WERI-Rb-1 (cell line): ENCODE results near the gene ADK.

Source experiments
- DNase-seq: peaks from one replicate; pipeline ENCODE4 v3.0.0-alpha.2; 2020
- H3K27ac ChIP-seq: fragments of 250-450 bp; sonication (Bioruptor Pico); 2 replicates; pipeline ENCODE4 v1.5.1; 2020; ENCODE audit warnings: mild to moderate bottlenecking, moderate library complexity
- H3K27me3 ChIP-seq: fragments of 250-450 bp; sonication (Bioruptor Pico); 2 replicates; pipeline ENCODE4 v1.5.1; 2021; ENCODE audit warnings: mild to moderate bottlenecking, low read depth, moderate library complexity; ENCODE audit not compliant: insufficient read depth, severe bottlenecking
- H3K36me3 ChIP-seq: fragments of 250-450 bp; sonication (Bioruptor Pico); 2 replicates; pipeline ENCODE4 v1.5.1; 2020; ENCODE audit warnings: mild to moderate bottlenecking, moderate library complexity
- H3K4me3 ChIP-seq: 2 replicates; pipeline ENCODE4 v1.5.1; 2011; ENCODE audit warnings: low read depth, mild to moderate bottlenecking, control low read depth, low read length
- H3K9me3 ChIP-seq: fragments of 250-450 bp; sonication (Bioruptor Pico); 2 replicates; pipeline ENCODE4 v1.5.1; 2021; ENCODE audit warnings: mild to moderate bottlenecking, moderate library complexity; ENCODE audit not compliant: severe bottlenecking
- TF ChIP-seq, protein P1 (sequence below): IDR thresholded peaks from 2 replicates; pipeline ENCODE4 v1.5.1; 2011; ENCODE audit warnings: low read depth, mild to moderate bottlenecking, control low read depth, inconsistent platforms, low read length

Gene ADK

DNA sequence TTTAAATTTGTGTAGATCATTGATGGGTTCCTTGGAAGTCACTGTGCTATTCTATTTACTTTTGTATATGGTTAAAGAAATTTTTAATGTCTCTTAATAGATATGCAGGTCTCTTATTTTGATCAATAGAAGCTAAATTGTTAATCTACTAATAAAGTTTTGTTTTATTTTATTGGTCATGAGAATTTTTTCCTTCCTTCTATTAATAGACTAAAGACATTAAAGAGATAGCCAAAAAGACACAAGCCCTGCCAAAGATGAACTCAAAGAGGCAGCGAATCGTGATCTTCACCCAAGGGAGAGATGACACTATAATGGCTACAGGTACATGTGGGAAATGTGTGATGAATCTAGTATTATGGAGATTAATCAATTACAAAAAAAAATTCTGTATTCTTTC is 449.1 kb downstream of the ADK start:
- H3K27me3 ChIP-seq, result no peaks in the 10 kb centered on the region
- TF ChIP-seq, protein P1, sequence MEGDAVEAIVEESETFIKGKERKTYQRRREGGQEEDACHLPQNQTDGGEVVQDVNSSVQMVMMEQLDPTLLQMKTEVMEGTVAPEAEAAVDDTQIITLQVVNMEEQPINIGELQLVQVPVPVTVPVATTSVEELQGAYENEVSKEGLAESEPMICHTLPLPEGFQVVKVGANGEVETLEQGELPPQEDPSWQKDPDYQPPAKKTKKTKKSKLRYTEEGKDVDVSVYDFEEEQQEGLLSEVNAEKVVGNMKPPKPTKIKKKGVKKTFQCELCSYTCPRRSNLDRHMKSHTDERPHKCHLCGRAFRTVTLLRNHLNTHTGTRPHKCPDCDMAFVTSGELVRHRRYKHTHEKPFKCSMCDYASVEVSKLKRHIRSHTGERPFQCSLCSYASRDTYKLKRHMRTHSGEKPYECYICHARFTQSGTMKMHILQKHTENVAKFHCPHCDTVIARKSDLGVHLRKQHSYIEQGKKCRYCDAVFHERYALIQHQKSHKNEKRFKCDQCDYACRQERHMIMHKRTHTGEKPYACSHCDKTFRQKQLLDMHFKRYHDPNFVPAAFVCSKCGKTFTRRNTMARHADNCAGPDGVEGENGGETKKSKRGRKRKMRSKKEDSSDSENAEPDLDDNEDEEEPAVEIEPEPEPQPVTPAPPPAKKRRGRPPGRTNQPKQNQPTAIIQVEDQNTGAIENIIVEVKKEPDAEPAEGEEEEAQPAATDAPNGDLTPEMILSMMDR, result no peak
- no peaks in the 10 kb centered on the region; the same call in 1 of the 2 replicates for H3K36me3 ChIP-seq
- H3K27ac ChIP-seq, result no peak overlapping the region
- DNase-seq, result no peak
- no peak overlapping the region for H3K4me3 ChIP-seq
- H3K9me3 ChIP-seq, result no peaks in the 10 kb centered on the region

DNA sequence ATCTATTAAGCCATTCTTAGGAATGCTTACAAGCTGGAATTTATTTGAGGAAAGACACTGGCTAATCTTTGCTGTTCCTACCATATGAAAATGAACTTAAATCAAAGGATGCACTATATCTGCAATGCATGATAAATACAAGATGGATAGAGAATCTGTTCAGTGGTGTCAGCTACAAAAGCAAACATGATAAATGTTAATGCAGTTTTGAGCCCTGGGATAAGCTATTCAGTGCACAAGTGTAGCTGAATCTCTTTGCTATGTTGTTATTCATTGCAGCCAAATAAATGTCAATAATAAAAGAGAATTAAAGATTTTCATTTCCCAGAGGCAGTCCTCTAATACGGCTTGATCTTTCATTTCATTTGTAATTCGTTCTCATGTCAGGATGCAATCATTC is 451.6 kb downstream of the ADK start:
- TF ChIP-seq, protein P1, result no peak
- H3K36me3 ChIP-seq, result no peaks in the 10 kb centered on the region; the same call in 1 of the 2 replicates
- DNase-seq, result no peak
- no peak overlapping the region for H3K4me3 ChIP-seq
- H3K9me3 ChIP-seq, result no peaks in the 10 kb centered on the region
- H3K27ac ChIP-seq, result no peak overlapping the region
- H3K27me3 ChIP-seq, result no peaks in the 10 kb centered on the region

DNA sequence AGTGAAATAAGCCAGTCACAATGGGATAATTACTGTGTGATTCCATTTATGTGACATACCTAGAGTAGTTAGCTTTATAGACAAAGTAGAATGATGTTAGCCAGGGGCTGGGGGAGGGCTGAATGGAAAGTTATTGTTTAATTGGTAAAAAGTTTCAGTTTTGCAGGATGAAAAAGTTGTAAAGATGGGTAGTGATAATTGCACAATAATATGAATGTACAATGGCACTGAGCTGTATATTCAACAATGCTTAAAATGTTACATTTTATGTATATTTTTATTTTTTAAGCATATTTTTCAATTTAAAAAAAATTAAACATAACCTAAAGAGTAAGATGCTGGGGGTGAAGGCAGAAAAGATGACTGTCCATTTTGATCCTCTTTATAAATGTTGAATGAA is 459.3 kb downstream of the ADK start:
- no peaks in the 10 kb centered on the region for H3K27me3 ChIP-seq
- TF ChIP-seq, protein P1, result no peak
- H3K27ac ChIP-seq, result no peak overlapping the region
- no peaks in the 10 kb centered on the region for H3K36me3 ChIP-seq
- no peak for DNase-seq
- H3K9me3 ChIP-seq, result no peaks in the 10 kb centered on the region
- no peak overlapping the region for H3K4me3 ChIP-seq

DNA sequence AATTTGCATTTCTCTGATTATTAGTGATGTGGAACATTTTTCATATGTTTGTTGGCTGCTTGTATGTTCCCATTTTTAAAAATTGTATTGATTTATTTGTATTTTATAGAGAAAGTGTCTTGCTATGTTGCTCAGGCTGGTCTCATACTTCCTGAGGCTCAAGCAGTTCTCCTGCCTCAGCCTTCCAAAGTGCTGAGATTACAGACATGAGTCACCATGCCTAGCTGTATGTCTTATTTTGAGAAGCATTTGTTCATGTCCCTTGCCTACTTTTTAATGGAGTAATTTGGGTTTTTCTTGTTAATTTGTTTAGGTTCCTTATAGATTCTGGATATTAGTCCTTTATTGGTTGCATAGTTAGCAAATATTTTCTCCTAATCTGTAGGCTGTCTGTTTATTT is 461.2 kb downstream of the ADK start:
- TF ChIP-seq, protein P1, result no peak
- no peak for DNase-seq
- Histone ChIP-seq H3K4me3 (no peak overlapping the region), H3K27me3 (no peaks in the 10 kb centered on the region), H3K27ac (no peak overlapping the region), H3K36me3 (no peaks in the 10 kb centered on the region), H3K9me3 (no peaks in the 10 kb centered on the region)

DNA sequence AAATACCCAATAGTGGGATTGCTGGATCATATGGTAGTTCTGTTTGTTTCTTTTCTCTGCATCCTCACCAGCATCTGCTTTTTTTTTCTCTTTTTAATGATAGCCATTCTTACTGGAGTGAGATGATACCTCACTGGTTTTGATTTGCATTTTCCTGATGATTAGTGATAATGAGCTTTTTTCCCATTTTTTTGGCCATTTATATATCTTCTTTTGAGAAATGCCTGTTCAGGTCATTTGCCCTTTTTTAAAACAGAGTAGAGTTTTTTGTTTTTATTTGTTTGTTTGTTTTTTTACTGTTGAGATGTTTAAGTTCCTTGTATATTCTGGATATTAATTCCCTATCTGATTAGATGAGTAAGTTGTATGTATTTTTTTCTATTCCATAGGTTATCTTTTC is 469.6 kb downstream of the ADK start:
- Histone ChIP-seq H3K27ac (no peak overlapping the region), H3K9me3 (no peaks in the 10 kb centered on the region), H3K4me3 (no peak overlapping the region), H3K27me3 (no peaks in the 10 kb centered on the region), H3K36me3 (no peaks in the 10 kb centered on the region)
- TF ChIP-seq, protein P1, result no peak
- DNase-seq, result no peak

DNA sequence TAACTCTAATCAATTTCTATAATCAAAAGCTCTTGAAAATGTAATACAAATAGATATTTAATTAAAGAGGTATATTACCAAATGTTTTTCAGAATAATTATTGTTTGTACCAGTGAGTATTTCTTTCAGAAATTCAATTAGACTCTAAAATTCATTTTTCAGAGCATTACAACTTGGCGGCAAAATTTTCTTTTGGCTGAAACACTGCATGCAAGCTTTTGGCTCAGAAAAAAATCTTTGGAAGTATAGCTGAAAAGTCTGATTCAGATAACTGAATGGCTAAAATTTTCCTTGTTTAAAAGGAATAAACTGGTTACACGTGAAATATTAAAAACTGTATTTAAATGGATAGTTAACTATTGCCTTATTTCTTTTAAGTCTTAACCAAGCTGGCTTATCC is 472.8 kb downstream of the ADK start:
- TF ChIP-seq, protein P1, result no peak
- no peaks in the 10 kb centered on the region for H3K9me3 ChIP-seq
- DNase-seq, result no peak
- no peaks in the 10 kb centered on the region for H3K36me3 ChIP-seq
- H3K27ac ChIP-seq, result no peak overlapping the region
- no peak overlapping the region for H3K4me3 ChIP-seq
- H3K27me3 ChIP-seq, result no peaks in the 10 kb centered on the region
